Hematopoietic multipotent progenitor cell treated with erythropoietin and hydrocortisone succinate and interleukin-3 and kit ligand, for 6 days (in vitro differentiated cells): ENCODE measurements around the gene LPCAT1.
"Not testable (repeated sequence)": the region's sequence is repeated elsewhere in the genome, so short reads cannot be mapped to it uniquely, and the experiment has no call there.

Source experiments
- DNase-seq: peaks from one replicate; pipeline ENCODE4 v3.0.0-alpha.2; 2015

The LPCAT1 gene, protein sequence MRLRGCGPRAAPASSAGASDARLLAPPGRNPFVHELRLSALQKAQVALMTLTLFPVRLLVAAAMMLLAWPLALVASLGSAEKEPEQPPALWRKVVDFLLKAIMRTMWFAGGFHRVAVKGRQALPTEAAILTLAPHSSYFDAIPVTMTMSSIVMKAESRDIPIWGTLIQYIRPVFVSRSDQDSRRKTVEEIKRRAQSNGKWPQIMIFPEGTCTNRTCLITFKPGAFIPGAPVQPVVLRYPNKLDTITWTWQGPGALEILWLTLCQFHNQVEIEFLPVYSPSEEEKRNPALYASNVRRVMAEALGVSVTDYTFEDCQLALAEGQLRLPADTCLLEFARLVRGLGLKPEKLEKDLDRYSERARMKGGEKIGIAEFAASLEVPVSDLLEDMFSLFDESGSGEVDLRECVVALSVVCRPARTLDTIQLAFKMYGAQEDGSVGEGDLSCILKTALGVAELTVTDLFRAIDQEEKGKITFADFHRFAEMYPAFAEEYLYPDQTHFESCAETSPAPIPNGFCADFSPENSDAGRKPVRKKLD

DNA sequence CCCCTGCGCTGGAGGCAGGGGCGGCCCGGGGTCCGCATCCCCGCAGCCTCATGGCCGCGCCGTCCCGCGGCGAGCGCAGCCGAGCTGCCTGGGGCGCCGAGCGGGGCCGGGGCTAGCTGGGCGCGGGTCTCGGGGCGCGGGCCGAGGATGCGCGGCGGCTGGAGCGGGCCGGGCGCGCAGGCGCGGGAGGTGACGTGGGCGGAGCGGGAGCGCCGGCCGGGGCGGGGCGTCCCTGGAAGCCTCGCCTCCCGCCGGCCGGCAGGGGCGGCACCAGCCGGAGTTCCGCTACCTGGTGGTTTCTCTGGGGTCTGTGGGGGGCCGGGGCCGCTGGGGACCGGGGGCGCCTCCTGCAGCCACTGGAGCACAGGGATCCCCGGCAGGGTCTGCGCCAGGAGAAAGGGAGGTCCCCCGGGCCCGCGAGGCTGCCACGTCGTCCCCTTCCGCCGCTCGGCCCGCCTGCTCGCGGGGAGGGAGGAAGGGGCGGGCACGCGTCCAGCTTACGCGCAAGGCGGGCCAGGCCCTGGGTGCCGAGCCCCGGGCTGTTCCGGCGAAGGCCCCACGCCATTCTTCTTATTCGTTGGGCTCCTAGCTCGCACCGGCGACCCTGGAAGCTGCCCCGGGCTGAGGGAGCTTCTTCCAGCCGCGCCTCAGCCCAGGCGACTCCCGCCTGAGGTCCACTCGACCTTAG, at the start of gene LPCAT1:
LPCAT1 (minus strand) TSS at position 168 of the 688 bp plus-strand sequence; CDS start at position 52, 116 bp downstream.
- DNase-seq = peak; percentile 80

DNA sequence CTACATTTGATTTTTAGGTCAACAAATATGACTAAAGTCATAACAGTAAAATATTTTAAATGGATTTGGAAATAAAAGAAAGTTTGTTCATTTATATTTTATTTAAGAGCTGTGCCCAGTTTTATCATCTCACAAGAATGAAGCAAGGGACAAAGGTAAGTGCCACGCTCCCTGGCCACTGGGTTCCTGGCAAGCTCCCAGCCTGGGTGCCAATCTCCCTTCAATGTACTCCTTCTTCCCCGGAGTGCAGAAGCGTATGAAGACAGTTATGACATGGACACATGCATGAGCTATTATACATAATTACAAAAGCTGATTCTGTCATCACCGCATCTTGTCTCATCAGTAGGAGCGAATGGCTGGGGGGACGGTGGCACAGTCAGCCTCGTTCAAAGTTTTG, 48.1 kb upstream of the LPCAT1 start:
- DNase-seq = not testable (repeated sequence)

GRCh38 chr5:1570975-1571374, 47.2 kb upstream of the LPCAT1 start:
- DNase-seq = no peak

GRCh38 chr5:1568201-1568979, 44.6 kb upstream of the LPCAT1 start:
- no peak for DNase-seq

DNA sequence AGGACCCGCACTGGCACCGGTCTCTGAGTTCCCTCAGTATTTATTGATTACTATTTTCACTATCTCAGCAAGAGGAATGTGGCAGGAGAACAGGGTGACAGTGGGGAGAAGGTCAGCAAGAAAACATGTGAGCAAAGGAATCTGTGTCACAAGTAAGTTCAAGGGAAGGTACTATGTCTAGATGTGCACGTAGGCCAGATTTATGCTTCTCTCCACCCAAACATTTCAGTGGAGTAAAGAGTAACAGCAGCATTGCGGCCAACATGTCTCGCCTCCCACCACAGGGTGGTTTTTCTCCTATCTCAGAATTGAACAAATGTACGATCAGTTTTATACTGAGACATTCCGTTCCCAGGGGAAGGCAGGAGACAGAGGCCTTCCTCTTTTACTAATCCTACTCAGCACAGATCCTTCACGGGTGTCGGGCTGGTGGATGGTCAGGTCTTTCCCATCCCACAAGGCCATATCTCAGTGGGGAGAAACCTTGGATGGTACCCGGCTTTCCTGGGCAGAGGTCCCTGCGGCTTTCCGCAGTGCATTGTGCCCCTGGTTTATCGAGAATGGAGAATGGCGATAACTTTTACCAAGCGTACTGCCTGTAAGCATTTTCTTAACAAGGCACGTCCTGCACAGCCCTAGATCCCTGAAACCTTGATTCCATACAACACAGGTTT, 43.9 kb upstream of the LPCAT1 start:
- DNase-seq = not testable (repeated sequence)

- DNase-seq = no peak
These were observed 42.3 kb upstream of the LPCAT1 start for GRCh38 chr5:1565737-1566734.

- no peak for DNase-seq
These were observed 41.3 kb upstream of the LPCAT1 start for GRCh38 chr5:1564824-1565736.

- DNase-seq = no peak
These were observed 40.5 kb upstream of the LPCAT1 start for GRCh38 chr5:1564182-1564748.

DNA sequence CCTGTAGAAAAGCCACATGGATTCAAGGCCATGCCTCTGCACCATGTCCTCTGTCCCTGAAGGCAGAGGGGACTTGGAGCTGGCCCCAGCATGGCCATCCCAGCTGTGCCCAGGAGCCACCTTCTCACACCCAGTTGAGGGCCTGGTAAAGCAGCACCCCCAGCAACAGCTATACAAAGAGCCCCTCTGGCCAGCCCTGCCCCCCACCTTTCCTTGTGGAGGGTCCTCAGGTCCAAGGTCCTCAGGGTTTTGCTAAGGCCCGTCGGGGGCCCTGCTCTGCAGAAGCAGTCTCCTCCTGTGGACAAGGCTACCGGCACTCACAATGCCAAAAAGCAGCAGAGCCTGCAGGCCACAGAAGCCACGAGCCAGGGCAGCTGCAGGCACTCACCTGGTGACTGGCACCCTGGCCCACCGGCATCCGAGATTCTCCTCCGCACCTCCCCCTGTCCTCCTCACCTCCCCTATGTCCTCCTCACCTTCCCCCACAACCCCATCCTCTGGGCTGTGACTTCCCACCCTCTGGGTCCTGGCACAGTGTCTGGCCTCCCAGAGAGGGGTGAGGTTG, 39.9 kb upstream of the LPCAT1 start:
- DNase-seq = no peak

- no peak for DNase-seq
These were observed 39.3 kb upstream of the LPCAT1 start for GRCh38 chr5:1563051-1563461.

DNA sequence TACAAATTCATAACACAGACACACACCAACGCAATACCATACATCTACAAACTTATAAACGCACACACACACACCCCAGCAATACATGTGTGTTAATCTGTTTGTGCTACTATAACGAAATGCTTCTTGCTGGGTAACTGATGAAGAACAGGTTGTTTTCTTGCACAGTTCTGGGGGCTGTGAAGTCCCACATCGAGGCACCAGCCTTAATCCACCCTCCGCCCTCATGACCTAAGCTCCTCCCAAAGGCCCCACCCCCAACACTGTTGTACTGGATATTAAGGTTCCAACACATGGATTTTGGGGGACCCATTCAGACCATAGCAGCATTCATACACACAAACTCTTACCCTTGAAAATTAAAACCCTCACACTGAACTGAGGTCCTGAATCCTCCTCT, 38.8 kb upstream of the LPCAT1 start:
- no peak for DNase-seq

DNA sequence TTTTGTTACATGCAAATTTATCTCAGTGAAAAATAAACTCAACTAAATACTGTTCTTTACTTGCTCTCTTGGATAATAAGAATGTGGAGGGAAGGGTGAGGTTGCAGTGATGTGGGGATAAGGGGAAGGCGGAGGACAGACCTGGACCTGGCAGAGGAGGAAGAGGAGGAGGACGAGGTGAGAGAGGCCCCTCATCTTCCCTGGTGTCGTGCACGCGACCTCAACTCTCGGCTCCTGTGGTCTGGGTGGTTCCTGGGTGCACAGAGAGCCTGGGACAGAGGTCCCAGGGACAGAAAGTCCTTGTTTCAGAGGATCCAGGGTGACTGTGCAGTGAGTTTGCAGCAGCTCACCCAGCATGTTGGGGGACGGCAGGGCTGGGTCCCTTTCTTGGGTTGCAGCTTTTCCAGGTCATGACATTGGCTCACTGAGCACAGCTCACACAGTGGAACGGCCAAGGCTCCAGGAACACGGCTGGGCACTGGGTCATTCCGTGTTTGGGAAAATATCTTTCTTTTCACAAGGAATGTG, 37.7 kb upstream of the LPCAT1 start:
- DNase-seq = no peak

DNA sequence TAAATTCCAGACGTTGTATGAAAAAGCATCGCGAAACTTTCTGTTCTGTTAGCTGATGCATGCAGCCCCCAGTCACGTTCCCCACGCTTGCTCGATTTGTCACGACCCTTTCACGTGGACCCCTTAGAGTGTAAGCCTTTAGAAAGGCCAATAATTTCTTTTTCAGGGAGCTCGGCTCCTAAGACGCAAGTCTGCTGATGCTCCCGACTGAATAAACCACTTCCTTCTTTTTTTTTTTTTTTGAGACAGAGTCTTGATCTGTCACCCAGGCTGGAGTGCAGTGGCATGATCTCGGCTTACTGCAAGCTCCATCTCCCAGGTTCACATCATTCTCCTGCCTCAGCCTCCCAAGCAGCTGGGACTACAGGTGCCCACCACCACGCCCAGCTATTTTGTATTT, 36.7 kb upstream of the LPCAT1 start:
- DNase-seq = not testable (repeated sequence)

- DNase-seq = no peak
These were observed 35.2 kb upstream of the LPCAT1 start for GRCh38 chr5:1558944-1559343.

DNA sequence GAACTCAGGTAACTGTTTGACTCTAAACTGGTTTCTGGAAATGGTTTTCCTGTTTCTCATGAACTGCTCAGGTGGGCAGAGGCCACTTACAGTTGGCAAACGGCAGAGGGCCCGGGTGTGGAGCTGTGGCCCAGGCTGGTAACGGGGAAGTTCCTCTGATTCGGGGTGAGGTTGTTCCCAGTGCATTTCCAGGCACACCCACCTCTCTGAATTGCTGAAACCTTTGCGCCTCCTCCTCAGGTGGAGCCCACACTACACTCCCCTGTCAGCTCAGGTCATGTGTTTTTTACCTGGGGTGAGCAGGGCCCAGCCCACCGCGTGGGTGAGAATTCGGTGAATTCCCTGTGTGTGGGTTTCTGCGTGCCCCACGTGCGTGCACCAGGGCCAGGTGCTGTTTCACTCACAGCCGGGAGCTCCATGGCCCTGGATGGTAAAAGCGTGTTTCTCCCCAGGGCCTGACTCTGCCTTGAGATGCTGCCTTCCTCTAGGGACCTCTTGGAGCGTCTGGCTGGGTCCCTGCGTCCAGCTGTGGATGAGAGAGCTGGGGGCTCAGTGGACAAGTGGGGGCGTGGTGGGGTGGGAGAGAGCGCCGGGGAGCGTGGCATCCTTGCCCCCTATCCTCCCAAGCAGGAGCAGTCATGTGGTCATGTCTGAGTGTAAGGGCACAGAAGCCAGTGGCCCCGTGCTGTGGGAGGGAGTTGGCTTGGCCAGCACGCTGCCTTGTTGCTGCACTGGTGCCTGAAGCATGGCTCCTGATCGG, 33.5 kb upstream of the LPCAT1 start:
- no peak for DNase-seq

GRCh38 chr5:1555808-1556731, 32.3 kb upstream of the LPCAT1 start:
- no peak for DNase-seq
